SK-N-SH (cell line): ENCODE results near the gene ETV6. TPM values are rescaled to one million over a fixed set of nuclear protein-coding genes. Genes with fewer than 3 reads are reported as not detected.

Experiments used
- CTCF ChIA-PET: fragments of 300-600, 350-600 bp; formaldehyde crosslinking; extraction: SDS; loops from one replicate; lab custom pipeline; 2021; lab: Yijun Ruan, JAX
- POLR2A ChIA-PET: fragments of 350-600 bp; sonication (Branson Sonifier 250); formaldehyde crosslinking; extraction: SDS; loops from one replicate; lab custom pipeline; 2020; ENCODE audit warnings: antibody characterized with exemption, inconsistent platforms; lab: Yijun Ruan, JAX
- DNase-seq: peaks from one replicate; pipeline ENCODE4 v3.0.0; 2012
- H2AFZ ChIP-seq: fragments of 200-600 bp; sonication (generic); 2 replicates; pipeline ENCODE4 v1.8.1; 2016; ENCODE audit warnings: antibody characterized with exemption, mild to moderate bottlenecking, low read depth
- H3F3A ChIP-seq: fragments of 200-600 bp; sonication (generic); replicated peaks from 2 replicates; pipeline ENCODE3; 2016; ENCODE audit warnings: antibody characterized with exemption, mild to moderate bottlenecking; ENCODE audit not compliant: insufficient read depth
- H3K27ac ChIP-seq, 2 experiments: fragments of 200-500 bp in 1 of 2; fragments of 200-600 bp in 1 of 2; sonication (Bioruptor generic) in 1 of 2; sonication (generic), shearing (Covaris generic) in 1 of 2; 2 replicates each; pipeline versions ENCODE4 v1.5.1 to v1.6.1; 2014 to 2016; ENCODE audit warnings: low read depth in 2 of 2, inconsistent platforms in 1 of 2, low read length in 1 of 2, mild to moderate bottlenecking in 1 of 2, mixed read lengths in 1 of 2
- H3K27me3 ChIP-seq: fragments of 200-600 bp; sonication (generic), shearing (Covaris generic); 2 replicates; pipeline ENCODE4 v1.6.1; 2016; ENCODE audit warnings: mixed run types; ENCODE audit not compliant: insufficient read depth
- H3K36me3 ChIP-seq, 2 experiments: fragments of 200-500 bp in 1 of 2; fragments of 200-600 bp in 1 of 2; sonication (Bioruptor generic) in 1 of 2; sonication (generic) in 1 of 2; replicated peaks in 1 of 2; 2 replicates each; pipeline versions ENCODE3 to v1.5.1; 2014 to 2016; ENCODE audit warnings: low read length in 1 of 2, mild to moderate bottlenecking in 1 of 2; ENCODE audit not compliant: insufficient read depth in 2 of 2, control insufficient read depth in 1 of 2
- H3K4me1 ChIP-seq, 2 experiments: fragments of 200-500 bp in 1 of 2; fragments of 200-600 bp in 1 of 2; sonication (Bioruptor generic) in 1 of 2; sonication (generic), shearing (Covaris generic) in 1 of 2; 2 replicates each; pipeline versions ENCODE4 v1.5.1 to v1.6.1; 2014 to 2016; ENCODE audit warnings: low read depth in 1 of 2, low read length in 1 of 2, mixed run types in 1 of 2; ENCODE audit not compliant: insufficient read depth in 2 of 2, control insufficient read depth in 1 of 2
- H3K4me2 ChIP-seq: fragments of 200-600 bp; sonication (generic), shearing (Covaris generic); 2 replicates; pipeline ENCODE4 v1.6.1; 2017; ENCODE audit warnings: mixed run types
- H3K4me3 ChIP-seq, 2 experiments: fragments of 200-500 bp in 1 of 2; fragments of 200-600 bp in 1 of 2; sonication (Bioruptor generic) in 1 of 2; sonication (generic), shearing (Covaris generic) in 1 of 2; 2 replicates each; pipeline versions ENCODE4 v1.5.1 to v1.8.1; 2014 to 2016; ENCODE audit warnings: low read depth in 2 of 2, inconsistent platforms in 1 of 2, low read length in 1 of 2, mild to moderate bottlenecking in 1 of 2, mixed read lengths in 1 of 2, moderate library complexity in 1 of 2
- H3K79me2 ChIP-seq: fragments of 200-600 bp; sonication (generic); 2 replicates; pipeline ENCODE4 v1.8.1; 2017; ENCODE audit warnings: mild to moderate bottlenecking; ENCODE audit not compliant: insufficient read depth
- H3K9ac ChIP-seq: fragments of 200-600 bp; sonication (generic); 2 replicates; pipeline ENCODE4 v1.6.1; 2017; ENCODE audit warnings: mixed run types
- H3K9me2 ChIP-seq: fragments of 200-600 bp; sonication (generic); 2 replicates; pipeline ENCODE4 v1.6.1; 2017; ENCODE audit warnings: mixed run types
- H3K9me3 ChIP-seq: fragments of 200-600 bp; sonication (generic); 2 replicates; pipeline ENCODE4 v1.6.1; 2017; ENCODE audit warnings: mixed run types, mild to moderate bottlenecking, moderate library complexity
- H4K20me1 ChIP-seq: fragments of 200-600 bp; sonication (generic); 2 replicates; pipeline ENCODE4 v1.6.1; 2017; ENCODE audit warnings: mild to moderate bottlenecking, mixed run types; ENCODE audit not compliant: insufficient read depth
- CTCF ChIP-seq: fragments of 200-600 bp; sonication (generic); IDR thresholded peaks from 2 replicates; pipeline ENCODE4 v1.6.1; 2017; ENCODE audit warnings: antibody characterized with exemption, mild to moderate bottlenecking, moderate library complexity
- EP300 ChIP-seq, 2 experiments: IDR thresholded peaks; 2 replicates each; pipeline versions ENCODE4 v1.4.0 to v1.6.1; 2012; ENCODE audit warnings: borderline replicate concordance in 1 of 2, low read depth in 1 of 2, low read length in 1 of 2
- EZH2phosphoT487 ChIP-seq: fragments of 200-600 bp; sonication (generic); IDR thresholded peaks from 2 replicates; pipeline ENCODE4 v1.6.1; 2017; ENCODE audit warnings: low read depth, mixed run types, mild to moderate bottlenecking, antibody characterized with exemption, moderate library complexity, borderline replicate concordance
- GABPA ChIP-seq: IDR thresholded peaks from 2 replicates; pipeline ENCODE4 v1.4.0; 2012; ENCODE audit warnings: low read depth, mild to moderate bottlenecking
- GATA2 ChIP-seq: sonication (generic); formaldehyde crosslinking; IDR thresholded peaks from 2 replicates; pipeline ENCODE4 v1.5.0; 2020; ENCODE audit warnings: mild to moderate bottlenecking, missing genetic modification reagents
- IRF3 ChIP-seq: fragments of 150-350 bp; IDR thresholded peaks from 2 replicates; pipeline ENCODE4 v1.6.1; 2016; ENCODE audit warnings: mild to moderate bottlenecking, low read depth, low read length
- MAX ChIP-seq: IDR thresholded peaks from 2 replicates; pipeline ENCODE4 v1.4.0; 2012; ENCODE audit warnings: low read depth
- MEF2A ChIP-seq: IDR thresholded peaks from 2 replicates; pipeline ENCODE4 v1.4.0; 2012; ENCODE audit warnings: low read depth, borderline replicate concordance
- MXI1 ChIP-seq: IDR thresholded peaks from 2 replicates; pipeline ENCODE4 v1.6.1; 2012; ENCODE audit warnings: mild to moderate bottlenecking, low read depth, low read length, improper control_type of control experiment
- NFIC ChIP-seq: IDR thresholded peaks from 2 replicates; pipeline ENCODE4 v1.4.0; 2012; ENCODE audit warnings: borderline replicate concordance
- NRF1 ChIP-seq: IDR thresholded peaks from 2 replicates; pipeline ENCODE4 v1.6.1; 2012; ENCODE audit warnings: low read depth, mild to moderate bottlenecking, low read length
- RCOR1 ChIP-seq: fragments of 150-350 bp; IDR thresholded peaks from 2 replicates; pipeline ENCODE4 v1.6.1; 2017; ENCODE audit warnings: antibody characterized with exemption, low read length
- SMC3 ChIP-seq: IDR thresholded peaks from 2 replicates; pipeline ENCODE4 v1.6.1; 2012; ENCODE audit warnings: low read depth, low read length, improper control_type of control experiment
- TCF12 ChIP-seq: IDR thresholded peaks from 2 replicates; pipeline ENCODE4 v1.4.0; 2012
- TEAD4 ChIP-seq: IDR thresholded peaks from 2 replicates; pipeline ENCODE4 v1.4.0; 2012; ENCODE audit warnings: mild to moderate bottlenecking, borderline replicate concordance; ENCODE audit not compliant: insufficient read depth
- USF1 ChIP-seq: IDR thresholded peaks from 2 replicates; pipeline ENCODE4 v1.4.0; 2012; ENCODE audit warnings: low read depth, borderline replicate concordance
- USF2 ChIP-seq: fragments of 150-350 bp; IDR thresholded peaks from 2 replicates; pipeline ENCODE4 v1.6.1; 2017; ENCODE audit warnings: antibody characterized with exemption, low read length, low read depth, borderline replicate concordance
- ZBTB33 ChIP-seq: IDR thresholded peaks from 2 replicates; pipeline ENCODE4 v1.4.0; 2012; ENCODE audit warnings: low read depth, borderline replicate concordance
- WGBS: methylation state at CpG from one replicate; pipeline ENCODE4 v1.1.6; 2017; ENCODE audit warnings: low lambda C conversion rate; 5-methylcytosine and 5-hydroxymethylcytosine counted together
- polyA plus RNA-seq, 3 experiments: library from polyadenylated mRNA; depleted of rRNA; stranded (reverse); fragments of >200 nt; gene quantifications; 2 replicates each; pipeline ENCODE4 v1.2.3, GENCODE V29; 2012

The ETV6 gene
- polyA plus RNA-seq, 1 of the 3 experiments (the other 2 are of a cell fraction) = 4.0 TPM

GRCh38 chr12:11639454-11639853 is 10.0 kb upstream of the ETV6 start:
- POLR2A ChIA-PET = no interaction called here
- CTCF ChIA-PET = interaction anchor here (1.0 kb wide), 2 partner anchors 10 to 17 kb away, joined by 3 to 4 read pairs; partner anchors contain the start of gene ETV6
- H3F3A ChIP-seq = no peaks in the 10 kb centered on the region
- H3K36me3 ChIP-seq = no peaks in the 10 kb centered on the region
- H3K4me3 ChIP-seq = no peak overlapping the region
- no peaks in the 10 kb centered on the region for H3K9me2 ChIP-seq
- no peaks in the 10 kb centered on the region for H3K9me3 ChIP-seq
- no peak overlapping the region for H3K9ac ChIP-seq
- no peak overlapping the region for H2AFZ ChIP-seq
- H4K20me1 ChIP-seq = no peaks in the 10 kb centered on the region
- no peak overlapping the region for H3K4me2 ChIP-seq
- no peaks in the 10 kb centered on the region for H3K79me2 ChIP-seq
- WGBS = 76% methylated on average over 5 of the region's 5 CpGs
- H3K27me3 ChIP-seq = no peaks in the 10 kb centered on the region
- TF ChIP-seq CTCF (no peak), GABPA (no peak), SMC3 (no peak), NRF1 (no peak), ZBTB33 (no peak), GATA2 (CRISPR knock-in tag) (no peak)
- H3K4me1 ChIP-seq = 0 out of 4 replicates have a peak, but pooled peaks cover 0 to 3% of the 10 kb centered on the region in 2 experiments
- H3K27ac ChIP-seq = no peak overlapping the region
- DNase-seq = no peak

- H3K4me2 ChIP-seq = no peak overlapping the region
- no peaks in the 10 kb centered on the region for H3K79me2 ChIP-seq
- CTCF ChIA-PET = interaction anchor here (1.2 kb wide), 1 partner anchor 58 kb away, joined by 4 read pairs; no protein-coding TSS in a partner anchor
- no peaks in the 10 kb centered on the region for H3K36me3 ChIP-seq
- no peak overlapping the region for H3K9ac ChIP-seq
- TF ChIP-seq EP300 (IDR thresholded peaks at IDR 0.05; ENCODE audit: borderline replicate concordance in 1 of 2, low read depth in 1 of 2, low read length in 1 of 2) = no peak
- no peak for TF ChIP-seq GATA2 (CRISPR knock-in tag)
- TF ChIP-seq RCOR1 = no peak
- no peak for TF ChIP-seq USF1
- no peak for TF ChIP-seq MEF2A
- no peak for TF ChIP-seq TEAD4
- TF ChIP-seq NFIC = no peak
- no peak for TF ChIP-seq NRF1
- no peak for TF ChIP-seq IRF3
- no peak for TF ChIP-seq USF2
- no peak for TF ChIP-seq MAX
- no peak for TF ChIP-seq TCF12
- TF ChIP-seq SMC3 = no peak
- TF ChIP-seq MXI1 = no peak
- no peak for TF ChIP-seq EZH2phosphoT487
- H3F3A ChIP-seq = peaks cover 4% of the 10 kb centered on the region
- no peaks in the 10 kb centered on the region for H3K27me3 ChIP-seq
- no peaks in the 10 kb centered on the region for H3K4me1 ChIP-seq
- 84% methylated on average over 2 of the region's 2 CpGs for WGBS
- no peaks in the 10 kb centered on the region for H3K9me3 ChIP-seq
- no peak overlapping the region for H3K27ac ChIP-seq
- POLR2A ChIA-PET = interaction anchor here (1.2 kb wide), 1 partner anchor 9 kb away, joined by 4 read pairs; no protein-coding TSS in a partner anchor
- no peak overlapping the region for H3K4me3 ChIP-seq
- H2AFZ ChIP-seq = no peak overlapping the region
- H4K20me1 ChIP-seq = no peaks in the 10 kb centered on the region
- H3K9me2 ChIP-seq = no peaks in the 10 kb centered on the region
- DNase-seq = no peak
Observed at GRCh38 chr12:11641522-11641921, 8.0 kb upstream of the ETV6 start.
